OCI-LY1 (cell line): ENCODE results near the gene NHERF2.

Experiments
- H2AFZ ChIP-seq: fragments of 200-600 bp; sonication (generic), shearing (Covaris generic); 2 replicates; pipeline ENCODE4 v1.6.0; 2014; ENCODE audit warnings: antibody characterized with exemption, mild to moderate bottlenecking, low read length
- H3F3A ChIP-seq: fragments of 200-600 bp; sonication (generic), shearing (Covaris generic); 2 replicates; pipeline ENCODE4 v1.6.0; 2014; ENCODE audit warnings: mild to moderate bottlenecking, antibody characterized with exemption, low read length, moderate library complexity; ENCODE audit not compliant: insufficient read depth
- H3K27ac ChIP-seq: fragments of 200-600 bp; sonication (generic); 2 replicates; pipeline ENCODE4 v1.5.1; 2014; ENCODE audit warnings: low read length, mixed run types, mild to moderate bottlenecking, low read depth; ENCODE audit not compliant: poor library complexity, severe bottlenecking
- H3K27me3 ChIP-seq: fragments of 200-600 bp; sonication (generic); 2 replicates; pipeline ENCODE4 v1.6.0; 2014; ENCODE audit warnings: antibody characterized with exemption, mild to moderate bottlenecking, low read length, moderate library complexity; ENCODE audit not compliant: insufficient read depth
- H3K36me3 ChIP-seq: fragments of 200-600 bp; sonication (generic); 2 replicates; pipeline ENCODE4 v1.6.1; 2014; ENCODE audit warnings: mild to moderate bottlenecking, antibody characterized with exemption, low read length, moderate library complexity, mixed read lengths; ENCODE audit not compliant: insufficient read depth
- H3K4me1 ChIP-seq: fragments of 200-600 bp; sonication (generic); 2 replicates; pipeline ENCODE4 v1.5.1; 2014; ENCODE audit warnings: mild to moderate bottlenecking, low read length, moderate library complexity; ENCODE audit not compliant: insufficient read depth, severe bottlenecking
- H3K4me2 ChIP-seq: fragments of 200-600 bp; sonication (generic), shearing (Covaris generic); 2 replicates; pipeline ENCODE4 v1.6.1; 2014; ENCODE audit warnings: low read length
- H3K4me3 ChIP-seq: fragments of 200-600 bp; sonication (generic); 2 replicates; pipeline ENCODE4 v1.5.1; 2014; ENCODE audit warnings: low read length, low read depth, mild to moderate bottlenecking, mixed read lengths; ENCODE audit not compliant: poor library complexity, severe bottlenecking
- H3K79me2 ChIP-seq: fragments of 200-600 bp; shearing (Covaris generic); 2 replicates; pipeline ENCODE4 v1.6.1; 2016; ENCODE audit warnings: mixed run types, low read length, mixed read lengths; ENCODE audit not compliant: insufficient read depth
- H3K9ac ChIP-seq: fragments of 200-600 bp; sonication (generic), shearing (Covaris generic); 2 replicates; pipeline ENCODE4 v1.6.1; 2014; ENCODE audit warnings: mild to moderate bottlenecking, low read length, mixed read lengths
- H3K9me2 ChIP-seq: fragments of 200-600 bp; sonication (generic), shearing (Covaris generic); 2 replicates; pipeline ENCODE4 v1.6.1; 2014; ENCODE audit warnings: low read depth, mild to moderate bottlenecking, low read length, mixed read lengths
- H3K9me3 ChIP-seq: fragments of 200-600 bp; shearing (Covaris generic); 2 replicates; pipeline ENCODE4 v1.6.1; 2014; ENCODE audit warnings: low read length, mixed read lengths
- H4K20me1 ChIP-seq: fragments of 200-600 bp; sonication (generic), shearing (Covaris generic); 2 replicates; pipeline ENCODE4 v1.6.0; 2016; ENCODE audit warnings: mild to moderate bottlenecking, low read length; ENCODE audit not compliant: insufficient read depth
- CTCF ChIP-seq: fragments of 200-600 bp; sonication (generic), shearing (Covaris generic); IDR thresholded peaks from 2 replicates; pipeline ENCODE4 v1.5.1; 2017; ENCODE audit warnings: mild to moderate bottlenecking, antibody characterized with exemption, low read length, moderate library complexity, mixed read lengths
- EZH2 ChIP-seq: fragments of 200-600 bp; sonication (generic), shearing (Covaris generic); IDR thresholded peaks from 2 replicates; pipeline ENCODE4 v1.8.0; 2017; ENCODE audit warnings: borderline replicate concordance, mixed run types, mild to moderate bottlenecking, antibody characterized with exemption, low read length, moderate library complexity, mixed read lengths

NHERF2 gene

GRCh38 chr16:1993731-1994131 lies 33.0 kb upstream of the NHERF2 start:
- Histone ChIP-seq H3K27me3 (peaks cover 6% of the 10 kb centered on the region; the same call in 1 of the 2 replicates), H3K9me3 (no peaks in the 10 kb centered on the region), H2AFZ (no peak overlapping the region), H3K9me2 (no peaks in the 10 kb centered on the region), H3K4me1 (peaks cover 29% of the 10 kb centered on the region), H3K79me2 (no peaks in the 10 kb centered on the region), H3F3A (no peaks in the 10 kb centered on the region; the same call in 1 of the 2 replicates), H3K4me2 (no peak overlapping the region), H4K20me1 (no peaks in the 10 kb centered on the region), H3K9ac (no peak overlapping the region; the same call in 1 of the 2 replicates), H3K36me3 (peaks cover 26% of the 10 kb centered on the region), H3K27ac (peak overlapping the region; percentile 70), H3K4me3 (no peak overlapping the region)
- no peak for TF ChIP-seq CTCF
- no peak for TF ChIP-seq EZH2

- Histone ChIP-seq H3K79me2 (no peaks in the 10 kb centered on the region), H3K27me3 (no peaks in the 10 kb centered on the region), H3K9me3 (no peaks in the 10 kb centered on the region), H2AFZ (no peak overlapping the region), H3K4me3 (no peak overlapping the region), H3K4me2 (no peak overlapping the region), H3K9me2 (no peaks in the 10 kb centered on the region), H3K27ac (no peak overlapping the region), H3K4me1 (peaks cover 11% of the 10 kb centered on the region), H3K9ac (no peak overlapping the region), H3F3A (no peaks in the 10 kb centered on the region), H3K36me3 (peaks cover 66% of the 10 kb centered on the region), H4K20me1 (no peaks in the 10 kb centered on the region)
- TF ChIP-seq EZH2: no peak
- TF ChIP-seq CTCF: no peak
Measured at GRCh38 chr16:1997494-1998359, 29.0 kb upstream of the NHERF2 start.

GRCh38 chr16:1998360-1998835 lies 28.3 kb upstream of the NHERF2 start:
- Histone ChIP-seq H3K36me3 (peaks cover 72% of the 10 kb centered on the region), H2AFZ (no peak overlapping the region), H3K9me2 (no peaks in the 10 kb centered on the region), H3K9ac (no peak overlapping the region), H3K4me1 (peaks cover 8% of the 10 kb centered on the region), H3K27ac (no peak overlapping the region), H3F3A (no peaks in the 10 kb centered on the region), H3K4me3 (no peak overlapping the region), H3K27me3 (no peaks in the 10 kb centered on the region), H4K20me1 (no peaks in the 10 kb centered on the region), H3K9me3 (no peaks in the 10 kb centered on the region), H3K79me2 (no peaks in the 10 kb centered on the region), H3K4me2 (no peak overlapping the region)
- no peak for TF ChIP-seq EZH2
- TF ChIP-seq CTCF: no peak
